MM.1S (cell line): ENCODE data around the gene POU2AF2.

Experiments
- EZH2 ChIP-seq: fragments of 300-600 bp; sonication (generic); optimal IDR thresholded peaks from 2 replicates; pipeline ENCODE3; 2017; ENCODE audit warnings: low read depth, mild to moderate bottlenecking, antibody characterized with exemption, low read length, mixed read lengths
- EZH2phosphoT487 ChIP-seq: fragments of 300-600 bp; sonication (generic); IDR thresholded peaks from 2 replicates; pipeline ENCODE4 v1.6.1; 2018; ENCODE audit warnings: antibody characterized with exemption, low read length
- TF ChIP-seq, protein P1 (sequence below): fragments of 300-600 bp; sonication (generic); IDR thresholded peaks from 2 replicates; pipeline ENCODE4 v1.5.1; 2016; ENCODE audit warnings: antibody characterized with exemption, low read length, mixed read lengths

DNA sequence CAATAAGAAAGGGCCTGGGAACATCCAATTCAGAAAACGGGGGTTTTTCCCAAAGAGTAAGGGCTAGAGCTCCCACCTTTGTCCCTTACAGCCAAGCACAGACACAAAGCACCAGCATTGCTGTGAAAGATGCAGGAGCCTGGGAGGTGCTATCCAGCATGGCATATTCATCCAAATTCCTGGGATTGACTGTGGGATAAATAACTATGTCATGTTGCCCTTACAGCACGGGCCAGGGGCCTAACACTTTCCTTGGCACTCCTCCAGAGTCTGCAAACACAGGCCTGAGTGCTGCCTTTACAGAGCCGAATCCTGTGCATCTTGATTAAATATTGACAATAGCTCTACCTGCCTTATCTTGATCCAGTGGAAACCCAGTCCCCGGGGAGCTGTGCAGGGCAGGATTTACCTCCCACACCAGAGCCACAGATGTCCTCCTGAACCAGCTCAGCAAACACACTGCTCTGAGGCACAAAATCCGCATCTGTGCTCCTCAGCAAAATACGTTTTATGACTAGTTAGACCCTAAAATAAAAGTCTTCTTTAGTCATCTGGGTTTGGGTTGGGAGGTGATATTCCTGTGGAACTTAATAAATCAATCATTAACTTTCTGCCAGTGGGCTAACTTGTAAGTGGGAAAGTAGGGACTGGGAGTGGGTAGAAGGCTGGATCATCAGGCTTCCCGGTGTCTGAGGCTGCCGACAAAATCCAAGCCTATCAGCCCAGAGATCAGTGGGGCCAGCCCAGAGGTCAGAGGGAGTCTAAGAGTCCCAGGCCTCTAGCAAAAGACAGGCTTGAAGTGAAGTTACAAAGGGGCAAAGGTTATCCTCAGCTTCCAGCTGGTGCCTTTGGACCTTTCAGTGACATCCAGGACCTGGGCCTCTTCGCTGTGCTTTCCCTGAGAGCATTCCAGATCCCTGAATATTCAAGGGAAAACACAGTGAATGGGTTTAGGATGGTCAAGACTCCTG lies 89.3 kb downstream of the POU2AF2 start:
- TF ChIP-seq, protein P1, sequence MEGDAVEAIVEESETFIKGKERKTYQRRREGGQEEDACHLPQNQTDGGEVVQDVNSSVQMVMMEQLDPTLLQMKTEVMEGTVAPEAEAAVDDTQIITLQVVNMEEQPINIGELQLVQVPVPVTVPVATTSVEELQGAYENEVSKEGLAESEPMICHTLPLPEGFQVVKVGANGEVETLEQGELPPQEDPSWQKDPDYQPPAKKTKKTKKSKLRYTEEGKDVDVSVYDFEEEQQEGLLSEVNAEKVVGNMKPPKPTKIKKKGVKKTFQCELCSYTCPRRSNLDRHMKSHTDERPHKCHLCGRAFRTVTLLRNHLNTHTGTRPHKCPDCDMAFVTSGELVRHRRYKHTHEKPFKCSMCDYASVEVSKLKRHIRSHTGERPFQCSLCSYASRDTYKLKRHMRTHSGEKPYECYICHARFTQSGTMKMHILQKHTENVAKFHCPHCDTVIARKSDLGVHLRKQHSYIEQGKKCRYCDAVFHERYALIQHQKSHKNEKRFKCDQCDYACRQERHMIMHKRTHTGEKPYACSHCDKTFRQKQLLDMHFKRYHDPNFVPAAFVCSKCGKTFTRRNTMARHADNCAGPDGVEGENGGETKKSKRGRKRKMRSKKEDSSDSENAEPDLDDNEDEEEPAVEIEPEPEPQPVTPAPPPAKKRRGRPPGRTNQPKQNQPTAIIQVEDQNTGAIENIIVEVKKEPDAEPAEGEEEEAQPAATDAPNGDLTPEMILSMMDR = no peak
- TF ChIP-seq EZH2phosphoT487 = no peak
- TF ChIP-seq EZH2 = no peak
